ENCODE results near the gene OTUB2.

DNA sequence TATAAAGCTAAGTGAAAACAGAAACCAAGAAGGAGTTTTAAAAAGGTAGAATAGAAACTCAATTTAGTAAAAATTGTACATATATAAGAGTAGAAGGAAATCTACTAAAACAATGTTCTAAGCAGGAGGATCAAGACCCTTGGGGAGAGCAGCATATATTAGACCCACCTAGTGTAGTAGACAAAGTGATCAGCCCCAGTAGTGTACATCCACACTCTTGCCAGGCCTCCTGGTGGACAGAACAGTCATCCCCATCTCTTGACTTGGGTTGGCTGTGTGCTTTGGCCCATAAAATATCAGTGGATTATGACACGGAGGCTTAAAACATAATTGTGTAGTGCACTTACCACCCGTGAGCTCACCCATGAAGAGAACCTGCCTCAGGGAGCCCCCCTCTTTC is 10.9 kb upstream of the OTUB2 start:
- TF ChIP-seq EZH2 (IDR thresholded peaks at IDR 0.05; ENCODE audit: borderline replicate concordance) = no peak
- TF ChIP-seq, protein P1, sequence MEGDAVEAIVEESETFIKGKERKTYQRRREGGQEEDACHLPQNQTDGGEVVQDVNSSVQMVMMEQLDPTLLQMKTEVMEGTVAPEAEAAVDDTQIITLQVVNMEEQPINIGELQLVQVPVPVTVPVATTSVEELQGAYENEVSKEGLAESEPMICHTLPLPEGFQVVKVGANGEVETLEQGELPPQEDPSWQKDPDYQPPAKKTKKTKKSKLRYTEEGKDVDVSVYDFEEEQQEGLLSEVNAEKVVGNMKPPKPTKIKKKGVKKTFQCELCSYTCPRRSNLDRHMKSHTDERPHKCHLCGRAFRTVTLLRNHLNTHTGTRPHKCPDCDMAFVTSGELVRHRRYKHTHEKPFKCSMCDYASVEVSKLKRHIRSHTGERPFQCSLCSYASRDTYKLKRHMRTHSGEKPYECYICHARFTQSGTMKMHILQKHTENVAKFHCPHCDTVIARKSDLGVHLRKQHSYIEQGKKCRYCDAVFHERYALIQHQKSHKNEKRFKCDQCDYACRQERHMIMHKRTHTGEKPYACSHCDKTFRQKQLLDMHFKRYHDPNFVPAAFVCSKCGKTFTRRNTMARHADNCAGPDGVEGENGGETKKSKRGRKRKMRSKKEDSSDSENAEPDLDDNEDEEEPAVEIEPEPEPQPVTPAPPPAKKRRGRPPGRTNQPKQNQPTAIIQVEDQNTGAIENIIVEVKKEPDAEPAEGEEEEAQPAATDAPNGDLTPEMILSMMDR (IDR thresholded peaks at IDR 0.05; ENCODE audit: poor library complexity) = no peak
